ENCODE data around the gene BASP1.

DNA sequence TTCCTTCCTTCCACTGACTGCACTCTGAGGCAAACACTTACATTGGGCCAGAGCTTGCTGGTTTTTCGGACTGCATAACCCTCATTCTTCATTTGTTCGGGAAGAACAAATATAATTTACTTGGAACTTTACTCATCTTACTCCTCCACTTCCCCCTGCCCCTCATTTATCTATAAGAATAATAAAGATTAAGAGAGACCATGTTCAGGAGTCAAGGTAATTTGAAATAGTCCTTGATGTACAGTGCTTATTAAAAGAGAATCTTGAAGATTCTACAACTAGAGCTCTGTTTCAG, 65.6 kb downstream of the BASP1 start:
- TF ChIP-seq, protein P1, sequence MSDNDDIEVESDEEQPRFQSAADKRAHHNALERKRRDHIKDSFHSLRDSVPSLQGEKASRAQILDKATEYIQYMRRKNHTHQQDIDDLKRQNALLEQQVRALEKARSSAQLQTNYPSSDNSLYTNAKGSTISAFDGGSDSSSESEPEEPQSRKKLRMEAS (IDR thresholded peaks at IDR 0.05): no peak
- TF ChIP-seq SIN3A (IDR thresholded peaks at IDR 0.05; ENCODE audit: low read depth) (no peak), POLR2A (IDR thresholded peaks at IDR 0.05; ENCODE audit: borderline replicate concordance, extremely low read depth, insufficient read depth, insufficient read length) (no peak), YY1 (IDR thresholded peaks at IDR 0.05; ENCODE audit: extremely low read depth, insufficient replicate concordance, low read depth, low read length) (no peak), EZH2phosphoT487 (IDR thresholded peaks at IDR 0.05; ENCODE audit: borderline replicate concordance) (no peak), SRF (IDR thresholded peaks at IDR 0.05; ENCODE audit: low read depth) (no peak), POLR2AphosphoS5 (IDR thresholded peaks at IDR 0.05; ENCODE audit: low read depth, low read length) (no peak), JUND (IDR thresholded peaks at IDR 0.05) (no peak), EZH2 (IDR thresholded peaks at IDR 0.05) (no peak), EGR1 (IDR thresholded peaks at IDR 0.05; ENCODE audit: low read depth) (no peak), CEBPB (IDR thresholded peaks at IDR 0.05; ENCODE audit: low read depth) (no peak)
- TF ChIP-seq, protein P2, sequence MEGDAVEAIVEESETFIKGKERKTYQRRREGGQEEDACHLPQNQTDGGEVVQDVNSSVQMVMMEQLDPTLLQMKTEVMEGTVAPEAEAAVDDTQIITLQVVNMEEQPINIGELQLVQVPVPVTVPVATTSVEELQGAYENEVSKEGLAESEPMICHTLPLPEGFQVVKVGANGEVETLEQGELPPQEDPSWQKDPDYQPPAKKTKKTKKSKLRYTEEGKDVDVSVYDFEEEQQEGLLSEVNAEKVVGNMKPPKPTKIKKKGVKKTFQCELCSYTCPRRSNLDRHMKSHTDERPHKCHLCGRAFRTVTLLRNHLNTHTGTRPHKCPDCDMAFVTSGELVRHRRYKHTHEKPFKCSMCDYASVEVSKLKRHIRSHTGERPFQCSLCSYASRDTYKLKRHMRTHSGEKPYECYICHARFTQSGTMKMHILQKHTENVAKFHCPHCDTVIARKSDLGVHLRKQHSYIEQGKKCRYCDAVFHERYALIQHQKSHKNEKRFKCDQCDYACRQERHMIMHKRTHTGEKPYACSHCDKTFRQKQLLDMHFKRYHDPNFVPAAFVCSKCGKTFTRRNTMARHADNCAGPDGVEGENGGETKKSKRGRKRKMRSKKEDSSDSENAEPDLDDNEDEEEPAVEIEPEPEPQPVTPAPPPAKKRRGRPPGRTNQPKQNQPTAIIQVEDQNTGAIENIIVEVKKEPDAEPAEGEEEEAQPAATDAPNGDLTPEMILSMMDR (IDR thresholded peaks at IDR 0.05 in 2 of 3, conservative IDR thresholded peaks at IDR 0.05 in 1 of 3; ENCODE audit: borderline replicate concordance in 1 of 3, insufficient read depth in 1 of 3, low read depth in 2 of 3, low read length in 2 of 3): no peak
- TF ChIP-seq, protein P3, sequence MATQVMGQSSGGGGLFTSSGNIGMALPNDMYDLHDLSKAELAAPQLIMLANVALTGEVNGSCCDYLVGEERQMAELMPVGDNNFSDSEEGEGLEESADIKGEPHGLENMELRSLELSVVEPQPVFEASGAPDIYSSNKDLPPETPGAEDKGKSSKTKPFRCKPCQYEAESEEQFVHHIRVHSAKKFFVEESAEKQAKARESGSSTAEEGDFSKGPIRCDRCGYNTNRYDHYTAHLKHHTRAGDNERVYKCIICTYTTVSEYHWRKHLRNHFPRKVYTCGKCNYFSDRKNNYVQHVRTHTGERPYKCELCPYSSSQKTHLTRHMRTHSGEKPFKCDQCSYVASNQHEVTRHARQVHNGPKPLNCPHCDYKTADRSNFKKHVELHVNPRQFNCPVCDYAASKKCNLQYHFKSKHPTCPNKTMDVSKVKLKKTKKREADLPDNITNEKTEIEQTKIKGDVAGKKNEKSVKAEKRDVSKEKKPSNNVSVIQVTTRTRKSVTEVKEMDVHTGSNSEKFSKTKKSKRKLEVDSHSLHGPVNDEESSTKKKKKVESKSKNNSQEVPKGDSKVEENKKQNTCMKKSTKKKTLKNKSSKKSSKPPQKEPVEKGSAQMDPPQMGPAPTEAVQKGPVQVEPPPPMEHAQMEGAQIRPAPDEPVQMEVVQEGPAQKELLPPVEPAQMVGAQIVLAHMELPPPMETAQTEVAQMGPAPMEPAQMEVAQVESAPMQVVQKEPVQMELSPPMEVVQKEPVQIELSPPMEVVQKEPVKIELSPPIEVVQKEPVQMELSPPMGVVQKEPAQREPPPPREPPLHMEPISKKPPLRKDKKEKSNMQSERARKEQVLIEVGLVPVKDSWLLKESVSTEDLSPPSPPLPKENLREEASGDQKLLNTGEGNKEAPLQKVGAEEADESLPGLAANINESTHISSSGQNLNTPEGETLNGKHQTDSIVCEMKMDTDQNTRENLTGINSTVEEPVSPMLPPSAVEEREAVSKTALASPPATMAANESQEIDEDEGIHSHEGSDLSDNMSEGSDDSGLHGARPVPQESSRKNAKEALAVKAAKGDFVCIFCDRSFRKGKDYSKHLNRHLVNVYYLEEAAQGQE (IDR thresholded peaks at IDR 0.05; ENCODE audit: low read depth): no peak
